Ishikawa (cell line): Measurements from ENCODE around the gene CNIH4.

Experiments used
- CEBPB ChIP-seq: IDR thresholded peaks from 2 replicates; pipeline ENCODE4 v1.6.1; 2012
- CREB1 ChIP-seq: IDR thresholded peaks from 2 replicates; pipeline ENCODE4 v1.6.1; 2012; ENCODE audit warnings: low read depth
- EP300 ChIP-seq: IDR thresholded peaks from 2 replicates; pipeline ENCODE4 v1.6.1; 2012; ENCODE audit warnings: borderline replicate concordance
- REST ChIP-seq: IDR thresholded peaks from 2 replicates; pipeline ENCODE4 v1.6.1; 2012; ENCODE audit warnings: low read depth, mild to moderate bottlenecking
- TAF1 ChIP-seq: IDR thresholded peaks from 2 replicates; pipeline ENCODE4 v1.6.1; 2012; ENCODE audit warnings: low read depth, mild to moderate bottlenecking
- TCF12 ChIP-seq: IDR thresholded peaks from 2 replicates; pipeline ENCODE4 v1.6.1; 2012; ENCODE audit warnings: low read depth
- TEAD4 ChIP-seq: IDR thresholded peaks from 2 replicates; pipeline ENCODE4 v1.6.1; 2012
- YY1 ChIP-seq: IDR thresholded peaks from 2 replicates; pipeline ENCODE4 v1.6.1; 2012; ENCODE audit warnings: low read depth
- TF ChIP-seq, protein P1 (sequence below): IDR thresholded peaks from 2 replicates; pipeline ENCODE4 v1.6.1; 2012
- TF ChIP-seq, protein P2 (sequence below): IDR thresholded peaks from 2 replicates; pipeline ENCODE4 v1.6.1; 2012

DNA sequence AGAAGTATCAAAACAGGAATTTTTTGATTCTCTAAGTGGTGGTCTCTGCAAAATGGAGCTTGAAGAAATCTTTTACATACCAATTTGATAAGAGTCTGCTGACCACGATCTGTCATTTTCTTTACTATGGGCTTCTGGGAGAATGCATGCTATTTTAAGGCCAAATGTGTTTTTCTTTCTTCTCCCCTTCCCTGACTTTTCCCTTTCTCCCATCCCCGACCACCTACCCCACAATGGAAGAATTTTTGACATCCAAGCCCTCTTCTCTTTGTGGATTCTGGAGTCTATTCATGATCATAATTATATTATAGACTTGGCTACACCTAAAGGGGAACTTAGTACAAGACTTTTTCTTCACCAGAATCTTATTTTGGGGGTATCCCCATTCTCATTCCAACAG is 31.3 kb downstream of the CNIH4 start:
- TF ChIP-seq REST (no peak), TAF1 (no peak), CEBPB (no peak), CREB1 (no peak), YY1 (no peak), TEAD4 (no peak), TCF12 (no peak), EP300 (no peak)
- TF ChIP-seq, protein P1, sequence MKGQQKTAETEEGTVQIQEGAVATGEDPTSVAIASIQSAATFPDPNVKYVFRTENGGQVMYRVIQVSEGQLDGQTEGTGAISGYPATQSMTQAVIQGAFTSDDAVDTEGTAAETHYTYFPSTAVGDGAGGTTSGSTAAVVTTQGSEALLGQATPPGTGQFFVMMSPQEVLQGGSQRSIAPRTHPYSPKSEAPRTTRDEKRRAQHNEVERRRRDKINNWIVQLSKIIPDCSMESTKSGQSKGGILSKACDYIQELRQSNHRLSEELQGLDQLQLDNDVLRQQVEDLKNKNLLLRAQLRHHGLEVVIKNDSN = no peak
- TF ChIP-seq, protein P2, sequence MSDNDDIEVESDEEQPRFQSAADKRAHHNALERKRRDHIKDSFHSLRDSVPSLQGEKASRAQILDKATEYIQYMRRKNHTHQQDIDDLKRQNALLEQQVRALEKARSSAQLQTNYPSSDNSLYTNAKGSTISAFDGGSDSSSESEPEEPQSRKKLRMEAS = no peak
